Measurements from ENCODE around the gene ADAM8. TPM values are rescaled to one million over a fixed set of nuclear protein-coding genes. Genes with fewer than 3 reads are reported as not detected.

The ADAM8 gene
- total RNA-seq, 1 experiment from 2014 or later = 16.8 TPM

DNA sequence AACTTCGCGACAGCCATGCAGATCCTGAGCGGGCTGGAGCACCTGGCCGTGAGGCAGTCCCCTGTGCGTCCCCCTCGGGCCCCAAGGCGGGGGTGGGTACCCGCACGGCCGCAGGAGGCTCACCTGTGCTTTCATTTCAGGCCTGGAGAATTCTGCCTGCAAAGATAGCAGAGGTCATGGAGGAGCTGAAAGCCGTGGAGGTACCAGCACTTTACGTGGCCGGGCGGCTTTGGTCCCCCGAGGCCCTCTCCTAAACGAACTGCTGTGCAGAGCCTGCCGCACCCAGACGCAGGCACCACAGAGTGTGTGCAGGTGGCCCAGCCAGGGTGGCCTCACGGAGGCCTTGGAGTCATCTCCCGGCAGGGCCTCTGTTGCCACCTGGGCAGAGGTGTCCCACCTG lies 57.8 kb downstream of the ADAM8 start:
- Mint-ChIP-seq H3K4me3 (ENCODE audit: unreplicated experiment) (no peak overlapping the region), H3K27ac (ENCODE audit: unreplicated experiment) (no peak overlapping the region), H3K9me3 (ENCODE audit: unreplicated experiment) (no peaks in the 10 kb centered on the region), H3K27me3 (ENCODE audit: insufficient read depth, unreplicated experiment) (peaks cover 17% of the 10 kb centered on the region), H3K36me3 (ENCODE audit: insufficient read depth, unreplicated experiment) (peaks cover 5% of the 10 kb centered on the region), H3K4me1 (ENCODE audit: low read depth, unreplicated experiment) (no peaks in the 10 kb centered on the region)
- intact Hi-C loops (cut with micrococcal nuclease; ENCODE audit: unreplicated experiment) = no loop called here
- no peak overlapping the region for H3K4me3 ChIP-seq (ENCODE audit: low read depth, low read length)
- no peak for DNase-seq
- H3K4me1 ChIP-seq = no peaks in the 10 kb centered on the region
- CTCF ChIA-PET = interaction anchor here (0.6 to 1.1 kb wide), 2 partner anchors 26 to 109 kb away, joined by 3 to 4 read pairs; no protein-coding TSS in a partner anchor
- no peaks in the 10 kb centered on the region for H3K9me3 ChIP-seq
- POLR2A ChIA-PET = no interaction called here
- TF ChIP-seq, protein P1, sequence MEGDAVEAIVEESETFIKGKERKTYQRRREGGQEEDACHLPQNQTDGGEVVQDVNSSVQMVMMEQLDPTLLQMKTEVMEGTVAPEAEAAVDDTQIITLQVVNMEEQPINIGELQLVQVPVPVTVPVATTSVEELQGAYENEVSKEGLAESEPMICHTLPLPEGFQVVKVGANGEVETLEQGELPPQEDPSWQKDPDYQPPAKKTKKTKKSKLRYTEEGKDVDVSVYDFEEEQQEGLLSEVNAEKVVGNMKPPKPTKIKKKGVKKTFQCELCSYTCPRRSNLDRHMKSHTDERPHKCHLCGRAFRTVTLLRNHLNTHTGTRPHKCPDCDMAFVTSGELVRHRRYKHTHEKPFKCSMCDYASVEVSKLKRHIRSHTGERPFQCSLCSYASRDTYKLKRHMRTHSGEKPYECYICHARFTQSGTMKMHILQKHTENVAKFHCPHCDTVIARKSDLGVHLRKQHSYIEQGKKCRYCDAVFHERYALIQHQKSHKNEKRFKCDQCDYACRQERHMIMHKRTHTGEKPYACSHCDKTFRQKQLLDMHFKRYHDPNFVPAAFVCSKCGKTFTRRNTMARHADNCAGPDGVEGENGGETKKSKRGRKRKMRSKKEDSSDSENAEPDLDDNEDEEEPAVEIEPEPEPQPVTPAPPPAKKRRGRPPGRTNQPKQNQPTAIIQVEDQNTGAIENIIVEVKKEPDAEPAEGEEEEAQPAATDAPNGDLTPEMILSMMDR (IDR thresholded peaks at IDR 0.05; ENCODE audit: insufficient read depth in 1 of 2, low read depth in 1 of 2, low read length in 1 of 2, severe bottlenecking in 1 of 2, unreplicated experiment in 1 of 2) = no peak
- no peaks in the 10 kb centered on the region for H3K36me3 ChIP-seq (ENCODE audit: control insufficient read depth, insufficient read depth, low read length)
- peaks cover 1% of the 10 kb centered on the region; the same call in 1 of the 2 replicates for H3K27me3 ChIP-seq (replicated peaks; ENCODE audit: control insufficient read depth, insufficient read depth, low read length)
- BruUV-seq (replicated peaks) = no TSS peak

DNA sequence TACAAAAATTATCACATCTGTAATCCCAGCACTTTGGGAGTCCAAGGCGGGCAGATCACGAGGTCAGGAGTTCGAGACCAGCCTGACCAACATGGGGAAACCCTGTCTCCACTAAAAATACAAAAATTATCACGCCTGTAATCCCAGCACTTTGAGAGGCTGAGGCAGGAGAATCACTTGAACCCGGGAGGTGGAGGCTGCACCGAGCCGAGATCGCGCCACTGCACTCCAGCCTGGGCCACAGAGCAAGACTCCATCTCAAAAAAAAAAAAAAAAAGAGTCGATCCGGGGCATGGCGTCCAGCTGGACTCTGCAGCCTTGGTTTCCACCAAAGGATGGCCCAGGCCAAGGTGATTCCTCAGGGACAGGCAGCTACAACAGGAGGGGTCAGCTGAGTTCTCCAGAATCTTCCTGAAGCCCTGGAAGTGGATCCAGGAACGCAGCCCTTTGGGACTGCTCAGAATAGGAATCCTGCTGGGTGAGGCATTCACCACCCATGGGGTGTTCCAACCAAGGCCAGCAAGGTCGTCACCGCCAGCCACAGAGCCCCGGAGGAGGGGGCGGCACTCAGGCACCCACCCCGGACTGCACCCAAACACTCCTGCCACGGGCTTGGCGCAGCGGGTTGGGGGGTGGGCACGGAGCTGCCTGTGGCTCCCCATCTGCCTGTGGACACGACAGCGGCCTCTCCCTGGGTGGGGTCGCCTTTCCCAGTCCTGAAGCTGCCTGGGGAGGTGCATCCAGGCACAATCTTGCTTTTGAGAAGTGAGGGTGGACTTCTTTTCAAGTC lies 58.7 kb downstream of the ADAM8 start:
- DNase-seq = no peak
- CTCF ChIA-PET = interaction anchor here (0.6 kb wide), 1 partner anchor 27 kb away, joined by 4 read pairs; no protein-coding TSS in a partner anchor
- H3K27ac Mint-ChIP-seq (ENCODE audit: unreplicated experiment) = no peak overlapping the region
- Histone ChIP-seq H3K9me3 (no peaks in the 10 kb centered on the region), H3K4me1 (no peaks in the 10 kb centered on the region), H3K4me3 (ENCODE audit: low read depth, low read length) (no peak overlapping the region), H3K36me3 (ENCODE audit: control insufficient read depth, insufficient read depth, low read length) (no peaks in the 10 kb centered on the region), H3K27me3 (replicated peaks; ENCODE audit: control insufficient read depth, insufficient read depth, low read length) (peaks cover 1% of the 10 kb centered on the region; the same call in 1 of the 2 replicates)
- no TSS peak for BruUV-seq (replicated peaks)
- H3K9me3 Mint-ChIP-seq (ENCODE audit: unreplicated experiment) = no peaks in the 10 kb centered on the region
- H3K4me3 Mint-ChIP-seq (ENCODE audit: unreplicated experiment) = no peak overlapping the region
- peaks cover 5% of the 10 kb centered on the region for H3K36me3 Mint-ChIP-seq (ENCODE audit: insufficient read depth, unreplicated experiment)
- POLR2A ChIA-PET = no interaction called here
- no peaks in the 10 kb centered on the region for H3K4me1 Mint-ChIP-seq (ENCODE audit: low read depth, unreplicated experiment)
- intact Hi-C loops (cut with micrococcal nuclease; ENCODE audit: unreplicated experiment) = no loop called here
- TF ChIP-seq, protein P1 (IDR thresholded peaks at IDR 0.05; ENCODE audit: insufficient read depth in 1 of 2, low read depth in 1 of 2, low read length in 1 of 2, severe bottlenecking in 1 of 2, unreplicated experiment in 1 of 2) = no peak
- H3K27me3 Mint-ChIP-seq (ENCODE audit: insufficient read depth, unreplicated experiment) = peaks cover 15% of the 10 kb centered on the region

DNA sequence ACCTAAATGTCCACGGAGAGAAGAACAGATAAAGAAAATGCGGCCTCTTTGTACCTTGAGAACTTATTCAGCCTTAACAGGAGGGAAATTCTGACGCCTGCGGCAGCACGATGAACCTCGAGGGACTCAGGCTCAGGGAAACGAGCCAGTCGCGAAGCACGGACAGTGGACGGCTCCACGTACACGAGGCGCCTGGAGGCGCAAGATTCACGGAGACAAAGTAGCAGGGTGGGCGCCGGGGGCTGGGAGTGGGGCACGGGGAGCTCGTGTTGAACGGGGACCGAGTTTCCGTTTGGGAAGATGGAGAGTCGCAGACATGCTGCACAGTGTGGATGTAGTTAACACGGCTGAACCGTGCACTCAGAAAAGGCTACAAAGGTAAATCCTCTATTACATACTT lies 59.9 kb downstream of the ADAM8 start:
- TF ChIP-seq, protein P1 (IDR thresholded peaks at IDR 0.05; ENCODE audit: insufficient read depth in 1 of 2, low read depth in 1 of 2, low read length in 1 of 2, severe bottlenecking in 1 of 2, unreplicated experiment in 1 of 2) = no peak
- Mint-ChIP-seq H3K36me3 (ENCODE audit: insufficient read depth, unreplicated experiment) (peaks cover 5% of the 10 kb centered on the region), H3K27me3 (ENCODE audit: insufficient read depth, unreplicated experiment) (peaks cover 20% of the 10 kb centered on the region), H3K9me3 (ENCODE audit: unreplicated experiment) (no peaks in the 10 kb centered on the region), H3K4me3 (ENCODE audit: unreplicated experiment) (no peak overlapping the region), H3K27ac (ENCODE audit: unreplicated experiment) (no peak overlapping the region), H3K4me1 (ENCODE audit: low read depth, unreplicated experiment) (no peaks in the 10 kb centered on the region)
- no peaks in the 10 kb centered on the region for H3K4me1 ChIP-seq
- CTCF ChIA-PET = no interaction called here
- peaks cover 2% of the 10 kb centered on the region; the same call in 1 of the 2 replicates for H3K27me3 ChIP-seq (replicated peaks; ENCODE audit: control insufficient read depth, insufficient read depth, low read length)
- POLR2A ChIA-PET = no interaction called here
- no peak for DNase-seq
- H3K9me3 ChIP-seq = no peaks in the 10 kb centered on the region
- no peak overlapping the region for H3K4me3 ChIP-seq (ENCODE audit: low read depth, low read length)
- intact Hi-C loops (cut with micrococcal nuclease; ENCODE audit: unreplicated experiment) = no loop called here
- H3K36me3 ChIP-seq (ENCODE audit: control insufficient read depth, insufficient read depth, low read length) = no peaks in the 10 kb centered on the region
- BruUV-seq (replicated peaks) = no TSS peak
